Keratinocyte (primary cell): ENCODE results near the gene AADAT.

Experiments used
- CTCF ChIP-seq, 3 experiments: IDR thresholded peaks in 1 of 3; conservative IDR thresholded peaks in 1 of 3; optimal IDR thresholded peaks in 1 of 3; 2 replicates in 2 of 3; 3 replicates in 1 of 3; pipeline versions ENCODE3 to v1.5.1; 2011; ENCODE audit warnings: low read length in 3 of 3, mild to moderate bottlenecking in 3 of 3, moderate library complexity in 2 of 3, control low read depth in 1 of 3, inconsistent platforms in 1 of 3; ENCODE audit not compliant: insufficient read depth in 2 of 3; ENCODE audit errors: extremely low read depth in 1 of 3
- EZH2 ChIP-seq: IDR thresholded peaks from one replicate; pipeline ENCODE4 v1.6.1; 2012; ENCODE audit warnings: inconsistent platforms, mild to moderate bottlenecking, low read length, moderate library complexity

GRCh38 chr4:170137466-170137865 lies 47.7 kb upstream of the AADAT start:
- no peak for TF ChIP-seq CTCF (optimal IDR thresholded peaks at IDR 0.05 in 1 of 3, IDR thresholded peaks at IDR 0.05 in 1 of 3, conservative IDR thresholded peaks at IDR 0.05 in 1 of 3; ENCODE audit: extremely low read depth in 1 of 3, insufficient read depth in 2 of 3, low read length in 3 of 3)
- TF ChIP-seq EZH2, result no peak
